Calu3 (cell line): Measurements from ENCODE around the gene CASQ1. TPM values are rescaled to one million over a fixed set of nuclear protein-coding genes. Genes with fewer than 3 reads are reported as not detected.

Source experiments
- BruUV-seq: library from RNA; stranded (reverse); fragments of 400-500 nt; replicated peaks from 2 replicates; lab custom pipeline; 2021; lab: Mats Ljungman, UMichigan
- CTCF ChIA-PET: fragments of 300-600 bp; sonication (Branson Sonifier 250); formaldehyde crosslinking; loops from one replicate; lab custom pipeline; 2022; ENCODE audit warnings: antibody characterized with exemption; lab: Charles Lee
- DNase-seq: peaks from one replicate; pipeline ENCODE4 v3.0.0; 2022
- H3K27ac Mint-ChIP-seq: one replicate; pipeline ENCODE4 v1.8.0; 2022; ENCODE audit warnings: mixed read lengths; ENCODE audit not compliant: unreplicated experiment
- H3K27me3 Mint-ChIP-seq: one replicate; pipeline ENCODE4 v1.8.0; 2022; ENCODE audit warnings: mixed read lengths; ENCODE audit not compliant: unreplicated experiment
- H3K36me3 Mint-ChIP-seq: one replicate; pipeline ENCODE4 v1.8.0; 2022; ENCODE audit warnings: mild to moderate bottlenecking, moderate library complexity, mixed read lengths; ENCODE audit not compliant: insufficient read depth, unreplicated experiment
- H3K4me1 Mint-ChIP-seq: one replicate; pipeline ENCODE4 v1.8.0; 2022; ENCODE audit warnings: mild to moderate bottlenecking, low read depth, mixed read lengths; ENCODE audit not compliant: unreplicated experiment
- H3K4me3 Mint-ChIP-seq: one replicate; pipeline ENCODE4 v1.8.0; 2022; ENCODE audit warnings: mild to moderate bottlenecking, low read depth, moderate library complexity, mixed read lengths; ENCODE audit not compliant: unreplicated experiment
- H3K9me3 Mint-ChIP-seq: one replicate; pipeline ENCODE4 v1.8.0; 2022; ENCODE audit warnings: low read depth, mixed read lengths; ENCODE audit not compliant: unreplicated experiment
- intact Hi-C: fragments of 100-400 bp; cut with micrococcal nuclease; formaldehyde crosslinking; loops from one replicate; pipeline ENCODE4 v1.10.0; 2022; ENCODE audit not compliant: unreplicated experiment
- total RNA-seq: library from RNA; stranded (reverse); gene quantifications from 2 replicates; pipeline ENCODE4 v1.2.3, GENCODE V29; 2022
- TF ChIP-seq, protein P1 (sequence below): fragments of 200-600 bp; IDR thresholded peaks from one replicate; pipeline ENCODE4 v1.8.0; 2022; ENCODE audit warnings: antibody characterized with exemption; ENCODE audit not compliant: unreplicated experiment

Gene CASQ1
- total RNA-seq, 1 experiment from 2014 or later = not detected

GRCh38 chr1:160214481-160215140 is 24.2 kb downstream of the CASQ1 start:
- Mint-ChIP-seq H3K9me3 (no peaks in the 10 kb centered on the region), H3K4me3 (no peak overlapping the region), H3K27me3 (no peaks in the 10 kb centered on the region), H3K36me3 (peaks cover 60% of the 10 kb centered on the region), H3K27ac (peak overlapping the region; percentile 17), H3K4me1 (peaks cover under 1% of the 10 kb centered on the region)
- intact Hi-C loops = no loop called here
- TF ChIP-seq, protein P1, sequence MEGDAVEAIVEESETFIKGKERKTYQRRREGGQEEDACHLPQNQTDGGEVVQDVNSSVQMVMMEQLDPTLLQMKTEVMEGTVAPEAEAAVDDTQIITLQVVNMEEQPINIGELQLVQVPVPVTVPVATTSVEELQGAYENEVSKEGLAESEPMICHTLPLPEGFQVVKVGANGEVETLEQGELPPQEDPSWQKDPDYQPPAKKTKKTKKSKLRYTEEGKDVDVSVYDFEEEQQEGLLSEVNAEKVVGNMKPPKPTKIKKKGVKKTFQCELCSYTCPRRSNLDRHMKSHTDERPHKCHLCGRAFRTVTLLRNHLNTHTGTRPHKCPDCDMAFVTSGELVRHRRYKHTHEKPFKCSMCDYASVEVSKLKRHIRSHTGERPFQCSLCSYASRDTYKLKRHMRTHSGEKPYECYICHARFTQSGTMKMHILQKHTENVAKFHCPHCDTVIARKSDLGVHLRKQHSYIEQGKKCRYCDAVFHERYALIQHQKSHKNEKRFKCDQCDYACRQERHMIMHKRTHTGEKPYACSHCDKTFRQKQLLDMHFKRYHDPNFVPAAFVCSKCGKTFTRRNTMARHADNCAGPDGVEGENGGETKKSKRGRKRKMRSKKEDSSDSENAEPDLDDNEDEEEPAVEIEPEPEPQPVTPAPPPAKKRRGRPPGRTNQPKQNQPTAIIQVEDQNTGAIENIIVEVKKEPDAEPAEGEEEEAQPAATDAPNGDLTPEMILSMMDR = no peak
- TSS peak; percentile 22 for BruUV-seq
- DNase-seq = no peak
- CTCF ChIA-PET = no interaction called here

- no TSS peak for BruUV-seq
- Mint-ChIP-seq H3K4me3 (no peak overlapping the region), H3K27ac (no peak overlapping the region), H3K36me3 (peaks cover 54% of the 10 kb centered on the region), H3K4me1 (no peaks in the 10 kb centered on the region), H3K27me3 (no peaks in the 10 kb centered on the region), H3K9me3 (no peaks in the 10 kb centered on the region)
- CTCF ChIA-PET = interaction anchor here (1.0 kb wide), 1 partner anchor 23 kb away, joined by 3 read pairs; no protein-coding TSS in a partner anchor
- TF ChIP-seq, protein P1 = no peak
- no peak for DNase-seq
- intact Hi-C loops = no loop called here
Observed at GRCh38 chr1:160216301-160216700, 25.9 kb downstream of the CASQ1 start.

DNA sequence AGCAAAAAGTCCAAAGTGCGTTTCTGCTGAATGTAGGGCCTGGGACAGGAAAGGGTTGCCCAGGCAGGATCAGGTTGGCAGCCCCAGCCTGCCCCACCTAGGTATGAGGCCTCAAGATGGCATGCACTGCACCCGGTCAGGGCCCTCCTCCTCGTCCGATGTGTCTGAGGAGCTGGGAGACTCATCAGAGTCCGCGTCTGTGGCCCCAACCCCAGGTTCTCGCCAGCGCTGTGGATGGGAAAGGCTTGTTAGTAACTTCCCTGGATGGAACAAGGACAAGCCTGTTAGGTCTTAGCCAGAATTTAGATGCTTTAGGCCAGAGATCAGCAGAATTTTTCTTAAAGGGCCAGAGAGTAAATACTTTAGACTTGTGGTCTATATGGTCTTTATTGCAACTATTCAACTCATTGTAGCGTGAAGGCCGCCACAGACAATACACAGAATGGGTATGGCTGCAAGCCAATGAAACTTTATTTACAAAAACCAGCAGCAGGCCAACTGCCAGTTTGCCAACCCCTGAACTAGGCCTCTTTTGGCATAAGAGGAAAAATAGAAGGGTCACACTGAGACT is 27.2 kb downstream of the CASQ1 start:
- no peak overlapping the region for H3K27ac Mint-ChIP-seq
- no peaks in the 10 kb centered on the region for H3K27me3 Mint-ChIP-seq
- intact Hi-C loops = no loop called here
- TF ChIP-seq, protein P1 = no peak
- CTCF ChIA-PET = interaction anchor here (4.2 kb wide), 1 partner anchor 25 kb away, joined by 92 read pairs; no protein-coding TSS in a partner anchor
- H3K9me3 Mint-ChIP-seq = no peaks in the 10 kb centered on the region
- no TSS peak for BruUV-seq
- peaks cover 41% of the 10 kb centered on the region for H3K36me3 Mint-ChIP-seq
- H3K4me3 Mint-ChIP-seq = no peak overlapping the region
- DNase-seq = no peak
- H3K4me1 Mint-ChIP-seq = no peaks in the 10 kb centered on the region

DNA sequence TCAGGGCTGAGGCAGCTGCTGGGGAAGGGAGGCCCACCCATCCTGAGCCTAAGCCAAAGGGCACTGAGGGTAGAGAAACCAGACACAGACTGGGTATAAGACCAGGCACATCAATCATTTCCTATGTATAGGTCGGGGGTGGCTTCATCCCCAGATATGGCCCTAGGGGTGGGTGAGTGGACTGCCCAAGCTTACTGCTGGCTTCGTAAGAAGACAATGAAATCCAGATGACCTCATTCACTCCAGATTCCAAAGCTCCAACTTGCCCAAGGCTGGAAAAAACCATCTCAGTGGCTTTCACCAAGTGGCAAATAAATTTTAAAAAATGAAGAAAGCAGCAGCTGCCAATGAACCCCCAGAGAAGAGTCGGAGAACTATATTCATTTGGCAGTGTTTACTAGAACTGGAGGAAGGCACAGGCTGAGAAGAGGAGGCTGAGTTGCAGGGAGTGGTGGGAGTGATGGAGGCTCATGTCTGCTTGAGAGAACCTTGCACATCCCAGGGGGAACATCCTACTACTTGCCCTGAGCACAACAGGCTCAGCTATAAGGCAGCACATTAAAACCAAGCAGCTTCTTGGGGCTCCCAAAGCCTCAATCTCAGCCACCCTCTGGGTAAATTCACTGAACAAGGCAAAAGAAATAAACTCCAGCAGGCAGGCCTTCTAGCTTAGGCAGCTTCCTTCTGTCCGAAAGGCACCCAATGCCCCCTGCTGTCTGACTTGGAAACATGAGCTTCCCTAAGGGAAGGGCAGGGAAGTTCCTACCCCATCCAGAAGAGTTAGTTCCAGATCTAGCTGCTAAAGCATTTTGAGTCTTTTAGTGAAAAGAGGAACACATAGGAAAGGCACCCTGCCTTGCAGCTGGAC is 28.9 kb downstream of the CASQ1 start:
- DNase-seq = peak; percentile 60
- no peak overlapping the region for H3K4me3 Mint-ChIP-seq
- CTCF ChIA-PET = interaction anchor here (0.6 to 4.2 kb wide), 16 partner anchors 8 to 173 kb away, joined by 3 to 92 read pairs (median 3); partner anchors contain the start of gene KCNJ10
- TF ChIP-seq, protein P1 = peak; percentile 36
- BruUV-seq = no TSS peak
- H3K27me3 Mint-ChIP-seq = no peaks in the 10 kb centered on the region
- H3K27ac Mint-ChIP-seq = no peak overlapping the region
- peaks cover 31% of the 10 kb centered on the region for H3K36me3 Mint-ChIP-seq
- no peaks in the 10 kb centered on the region for H3K4me1 Mint-ChIP-seq
- intact Hi-C loops = loop anchor here (1.0 kb wide), 2 partner anchors 26 to 119 kb away; no protein-coding TSS in a partner anchor
- H3K9me3 Mint-ChIP-seq = no peaks in the 10 kb centered on the region
